Prostate gland (tissue), 2 donors: ENCODE data around the gene FHL2. TPM values are rescaled to one million over a fixed set of nuclear protein-coding genes. Genes with fewer than 3 reads are reported as not detected.

Source experiments
- DNase-seq: peaks from one replicate; pipeline ENCODE4 v3.0.0-alpha.2; 2019; ENCODE audit warnings: low spot score
- H3K27ac ChIP-seq, 2 donors: fragments of 200-600 bp; sonication (generic); 2 replicates each; pipeline ENCODE4 v1.5.1; 2017 to 2019
- H3K27me3 ChIP-seq: fragments of 200-600 bp; sonication (generic); replicated peaks from 2 replicates; pipeline ENCODE4 v1.5.1; 2019; ENCODE audit not compliant: insufficient read depth
- H3K36me3 ChIP-seq, 2 donors: fragments of 200-600 bp; sonication (generic); 1 replicate in 1 of 2; 2 replicates in 1 of 2; pipeline versions ENCODE4 v1.5.1 to v1.8.1; 2017 to 2019
- H3K4me1 ChIP-seq: fragments of 200-600 bp; sonication (generic); replicated peaks from 2 replicates; pipeline ENCODE4 v1.5.1; 2019
- H3K4me3 ChIP-seq, 2 donors: fragments of 200-600 bp; sonication (generic); 2 replicates each; pipeline ENCODE4 v1.5.1; 2017 to 2019
- H3K9me3 ChIP-seq: fragments of 200-600 bp; sonication (generic); 2 replicates; pipeline ENCODE4 v1.5.1; 2017
- CTCF ChIP-seq, 4 experiments: fragments of 200-600 bp in 2 of 4; fragments of 450-650 bp in 2 of 4; sonication (generic) in 2 of 4; IDR thresholded peaks; 1 replicate in 3 of 4; 2 replicates in 1 of 4; pipeline ENCODE4 v1.5.1; 2016 to 2019; ENCODE audit warnings: antibody characterized with exemption in 4 of 4, mild to moderate bottlenecking in 2 of 4, moderate library complexity in 2 of 4
- POLR2A ChIP-seq: fragments of 450-650 bp; IDR thresholded peaks from one replicate; pipeline ENCODE4 v1.6.1; 2016; ENCODE audit warnings: antibody characterized with exemption, mild to moderate bottlenecking
- POLR2AphosphoS5 ChIP-seq: sonication (generic); formaldehyde crosslinking; IDR thresholded peaks from one replicate; pipeline ENCODE4 v1.6.1; 2017; ENCODE audit warnings: antibody characterized with exemption
- WGBS: methylation state at CpG from one replicate; pipeline ENCODE4 v1.1.5; 2018; 5-methylcytosine and 5-hydroxymethylcytosine counted together
- intact Hi-C: fragments of 100-400 bp; cut with DNase I; formaldehyde crosslinking; loops from one replicate; pipeline ENCODE4 v1.14.2; 2022
- total RNA-seq, 2 donors: library from RNA; depleted of rRNA; stranded (reverse); fragments of >200 nt; gene quantifications; one replicate each; pipeline ENCODE4 v1.1.0, GENCODE V29; 2016

The FHL2 gene
- total RNA-seq, 2 donors from 2014 or later = 132 to 250 TPM

DNA sequence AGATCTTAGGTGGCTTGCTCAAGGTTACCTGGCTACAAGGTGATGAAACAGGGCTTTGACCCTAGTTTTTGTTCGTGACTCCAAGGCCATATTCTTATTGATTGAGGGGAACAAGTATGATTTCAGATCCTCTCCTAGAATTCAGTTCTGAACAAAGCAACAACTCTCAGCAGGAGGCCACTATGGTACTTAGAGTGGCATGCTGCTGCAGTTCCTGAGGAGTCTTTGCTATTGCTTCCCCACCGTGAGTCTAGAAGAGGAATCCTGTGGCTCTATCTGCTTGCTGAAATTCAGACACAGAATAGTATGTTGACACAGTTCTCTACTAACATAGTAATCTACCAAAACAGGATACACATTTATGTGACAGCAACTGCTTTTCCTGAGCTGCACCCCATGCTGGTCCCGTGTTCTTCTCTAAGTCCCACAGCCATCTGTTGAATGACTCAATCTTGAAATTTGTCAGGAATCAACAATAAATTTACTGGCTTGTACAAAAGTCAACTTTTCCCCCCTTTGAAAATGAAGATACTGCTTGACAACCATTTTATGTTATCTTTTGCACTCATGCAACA, 73.4 kb downstream of the FHL2 start:
- no peaks in the 10 kb centered on the region for H3K27me3 ChIP-seq
- peaks cover 10% of the 10 kb centered on the region for H3K4me1 ChIP-seq
- H3K4me3 ChIP-seq = no peak overlapping the region
- peak overlapping the region; percentile 12 to 37 for H3K27ac ChIP-seq
- 73% methylated on average over 3 of the region's 3 CpGs for WGBS
- no peak for TF ChIP-seq CTCF (IDR thresholded peaks at IDR 0.05)
- TF ChIP-seq POLR2A = no peak
- TF ChIP-seq POLR2AphosphoS5 = no peak
- H3K36me3 ChIP-seq = no peaks in the 10 kb centered on the region
- DNase-seq = no peak
- intact Hi-C loops = no loop called here
- no peaks in the 10 kb centered on the region for H3K9me3 ChIP-seq

DNA sequence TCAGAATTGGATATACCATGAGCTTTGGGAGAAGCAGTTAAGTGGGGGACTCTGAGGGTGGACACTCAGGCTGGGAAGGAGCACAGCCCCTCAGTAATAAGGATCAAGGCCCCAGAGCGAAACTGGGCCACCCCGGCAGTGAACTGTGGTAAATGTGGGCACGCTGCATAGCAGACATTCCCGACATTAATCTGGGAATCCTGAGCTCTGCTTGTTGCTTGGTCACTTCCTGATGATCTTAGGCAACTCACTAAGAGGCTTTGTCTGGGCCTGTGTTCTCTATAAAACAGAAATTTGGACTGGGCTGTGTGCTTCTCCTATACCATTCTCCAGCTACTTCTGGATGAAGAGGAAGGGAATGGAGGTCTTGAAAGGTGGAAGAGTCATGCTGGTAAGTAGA, 74.1 kb downstream of the FHL2 start:
- peaks cover 10% of the 10 kb centered on the region for H3K4me1 ChIP-seq
- 47% methylated on average over 4 of the region's 4 CpGs for WGBS
- intact Hi-C loops = no loop called here

DNA sequence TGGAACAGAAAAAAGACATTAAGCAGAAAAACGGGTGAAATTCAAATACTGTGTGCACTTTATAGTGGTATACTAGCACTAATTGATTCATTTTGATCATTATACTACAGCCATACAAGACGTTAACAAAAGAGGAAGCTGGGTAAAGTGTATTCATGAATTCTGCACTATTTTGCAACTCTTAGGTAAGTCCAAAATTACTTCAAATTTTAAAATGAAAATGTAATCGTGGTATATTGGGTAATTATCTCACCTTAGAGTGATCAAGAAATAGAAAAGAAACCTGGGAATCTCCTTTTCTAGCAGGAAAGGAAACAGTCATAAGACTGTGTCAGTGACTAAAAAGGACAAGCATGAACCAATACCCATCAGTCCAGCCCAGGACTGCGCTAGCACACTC, 74.8 kb downstream of the FHL2 start:
- intact Hi-C loops = no loop called here
- Histone ChIP-seq H3K4me3 (no peak overlapping the region), H3K4me1 (peaks cover 10% of the 10 kb centered on the region), H3K9me3 (no peaks in the 10 kb centered on the region), H3K36me3 (no peaks in the 10 kb centered on the region), H3K27me3 (no peaks in the 10 kb centered on the region), H3K27ac (peak overlapping the region in 1 of 2 donors; percentile 37)
- no peak for TF ChIP-seq POLR2A
- TF ChIP-seq POLR2AphosphoS5 = no peak
- no peak for TF ChIP-seq CTCF (IDR thresholded peaks at IDR 0.05)
- 70% methylated on average over 4 of the region's 4 CpGs for WGBS
- DNase-seq = no peak

More for the DNA sequence above, 74.1 kb downstream of the FHL2 start:
- H3K9me3 ChIP-seq = no peaks in the 10 kb centered on the region
- H3K4me3 ChIP-seq = no peak overlapping the region
- no peaks in the 10 kb centered on the region for H3K27me3 ChIP-seq
- peak overlapping the region; percentile 12 to 37 for H3K27ac ChIP-seq
- TF ChIP-seq CTCF (IDR thresholded peaks at IDR 0.05) (no peak), POLR2AphosphoS5 (peak; percentile 48), POLR2A (no peak)
- no peaks in the 10 kb centered on the region for H3K36me3 ChIP-seq
- peak; percentile 35 for DNase-seq

DNA sequence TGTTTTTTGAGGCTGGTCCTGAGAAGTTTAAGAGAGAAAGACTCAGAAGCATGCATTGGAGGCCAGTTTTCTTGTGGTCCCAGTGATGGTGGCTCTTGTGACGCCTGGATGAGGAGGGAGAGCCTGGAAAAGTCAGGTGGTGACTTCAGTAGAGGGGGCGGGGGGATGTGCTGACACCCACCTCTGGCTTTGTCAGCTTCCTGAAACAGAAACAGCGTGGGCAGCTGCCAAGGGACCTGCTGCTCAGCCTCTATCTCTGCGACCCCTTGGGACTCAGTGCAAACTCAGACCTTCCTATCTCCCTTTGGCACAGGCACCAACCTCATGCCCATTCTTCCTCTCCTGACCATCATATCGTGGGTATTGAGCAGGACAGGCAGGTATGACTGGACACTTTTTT, 75.7 kb downstream of the FHL2 start:
- no peak overlapping the region for H3K4me3 ChIP-seq
- WGBS = 78% methylated on average over 5 of the region's 5 CpGs
- no peak overlapping the region for H3K27ac ChIP-seq
- H3K4me1 ChIP-seq = peaks cover 13% of the 10 kb centered on the region
- no peaks in the 10 kb centered on the region for H3K36me3 ChIP-seq
- no peaks in the 10 kb centered on the region for H3K27me3 ChIP-seq
- H3K9me3 ChIP-seq = no peaks in the 10 kb centered on the region
- TF ChIP-seq CTCF (IDR thresholded peaks at IDR 0.05) (no peak), POLR2AphosphoS5 (no peak), POLR2A (no peak)
- no peak for DNase-seq
- intact Hi-C loops = no loop called here

GRCh38 chr2:105321875-105322646, 76.8 kb downstream of the FHL2 start:
- 86% methylated on average over 3 of the region's 3 CpGs for WGBS
- Histone ChIP-seq H3K4me1 (peaks cover 13% of the 10 kb centered on the region), H3K27ac (no peak overlapping the region), H3K9me3 (no peaks in the 10 kb centered on the region), H3K36me3 (no peaks in the 10 kb centered on the region), H3K27me3 (no peaks in the 10 kb centered on the region), H3K4me3 (no peak overlapping the region)
- intact Hi-C loops = no loop called here
- no peak for TF ChIP-seq POLR2A
- no peak for TF ChIP-seq CTCF (IDR thresholded peaks at IDR 0.05)
- no peak for TF ChIP-seq POLR2AphosphoS5
- DNase-seq = no peak
